Calu3 (cell line): ENCODE data around the gene SPDYE4. TPM values are rescaled to one million over a fixed set of nuclear protein-coding genes. Genes with fewer than 3 reads are reported as not detected.

Experiments
- BruUV-seq: library from RNA; stranded (reverse); fragments of 400-500 nt; replicated peaks from 2 replicates; lab custom pipeline; 2021; lab: Mats Ljungman, UMichigan
- CTCF ChIA-PET: fragments of 300-600 bp; sonication (Branson Sonifier 250); formaldehyde crosslinking; loops from one replicate; lab custom pipeline; 2022; ENCODE audit warnings: antibody characterized with exemption; lab: Charles Lee
- DNase-seq: peaks from one replicate; pipeline ENCODE4 v3.0.0; 2022
- H3K27ac Mint-ChIP-seq: one replicate; pipeline ENCODE4 v1.8.0; 2022; ENCODE audit warnings: mixed read lengths; ENCODE audit not compliant: unreplicated experiment
- H3K27me3 Mint-ChIP-seq: one replicate; pipeline ENCODE4 v1.8.0; 2022; ENCODE audit warnings: mixed read lengths; ENCODE audit not compliant: unreplicated experiment
- H3K36me3 Mint-ChIP-seq: one replicate; pipeline ENCODE4 v1.8.0; 2022; ENCODE audit warnings: mild to moderate bottlenecking, moderate library complexity, mixed read lengths; ENCODE audit not compliant: insufficient read depth, unreplicated experiment
- H3K4me1 Mint-ChIP-seq: one replicate; pipeline ENCODE4 v1.8.0; 2022; ENCODE audit warnings: mild to moderate bottlenecking, low read depth, mixed read lengths; ENCODE audit not compliant: unreplicated experiment
- H3K4me3 Mint-ChIP-seq: one replicate; pipeline ENCODE4 v1.8.0; 2022; ENCODE audit warnings: mild to moderate bottlenecking, low read depth, moderate library complexity, mixed read lengths; ENCODE audit not compliant: unreplicated experiment
- H3K9me3 Mint-ChIP-seq: one replicate; pipeline ENCODE4 v1.8.0; 2022; ENCODE audit warnings: low read depth, mixed read lengths; ENCODE audit not compliant: unreplicated experiment
- CTCF ChIP-seq: fragments of 200-600 bp; IDR thresholded peaks from one replicate; pipeline ENCODE4 v1.8.0; 2022; ENCODE audit warnings: antibody characterized with exemption; ENCODE audit not compliant: unreplicated experiment
- intact Hi-C: fragments of 100-400 bp; cut with micrococcal nuclease; formaldehyde crosslinking; loops from one replicate; pipeline ENCODE4 v1.10.0; 2022; ENCODE audit not compliant: unreplicated experiment
- total RNA-seq: library from RNA; stranded (reverse); gene quantifications from 2 replicates; pipeline ENCODE4 v1.2.3, GENCODE V29; 2022

The SPDYE4 gene
- total RNA-seq, 1 experiment from 2014 or later = not detected

GRCh38 chr17:8753976-8754440 is 4.3 kb downstream of the SPDYE4 start:
- no peak for DNase-seq
- Mint-ChIP-seq H3K36me3 (no peaks in the 10 kb centered on the region), H3K27ac (no peak overlapping the region), H3K4me1 (no peaks in the 10 kb centered on the region), H3K4me3 (no peak overlapping the region), H3K9me3 (no peaks in the 10 kb centered on the region), H3K27me3 (peaks cover 82% of the 10 kb centered on the region)
- intact Hi-C loops = loop anchor here (2.0 kb wide), 1 partner anchor 141 kb away; no protein-coding TSS in a partner anchor
- no peak for TF ChIP-seq CTCF
- no TSS peak for BruUV-seq
- CTCF ChIA-PET = no interaction called here

GRCh38 chr17:8753136-8753975 is 5.0 kb downstream of the SPDYE4 start:
- intact Hi-C loops = no loop called here
- DNase-seq = no peak
- H3K4me3 Mint-ChIP-seq = no peak overlapping the region
- no peak for TF ChIP-seq CTCF
- H3K27me3 Mint-ChIP-seq = peaks cover 76% of the 10 kb centered on the region
- H3K4me1 Mint-ChIP-seq = no peaks in the 10 kb centered on the region
- no peaks in the 10 kb centered on the region for H3K36me3 Mint-ChIP-seq
- H3K9me3 Mint-ChIP-seq = no peaks in the 10 kb centered on the region
- H3K27ac Mint-ChIP-seq = no peak overlapping the region
- CTCF ChIA-PET = interaction anchor here (0.6 kb wide), 1 partner anchor 18 kb away, joined by 4 read pairs; no protein-coding TSS in a partner anchor
- no TSS peak for BruUV-seq

- H3K27me3 Mint-ChIP-seq = peaks cover 61% of the 10 kb centered on the region
- no peak overlapping the region for H3K27ac Mint-ChIP-seq
- H3K4me3 Mint-ChIP-seq = no peak overlapping the region
- H3K36me3 Mint-ChIP-seq = no peaks in the 10 kb centered on the region
- intact Hi-C loops = loop anchor here (5.0 kb wide), 1 partner anchor 367 kb away; the partner anchor contains the start of gene RPL26
- BruUV-seq = no TSS peak
- TF ChIP-seq CTCF = no peak
- CTCF ChIA-PET = no interaction called here
- H3K9me3 Mint-ChIP-seq = no peaks in the 10 kb centered on the region
- DNase-seq = no peak
- no peaks in the 10 kb centered on the region for H3K4me1 Mint-ChIP-seq
Observed at GRCh38 chr17:8749616-8750015, 8.7 kb downstream of the SPDYE4 start.

GRCh38 chr17:8747742-8748141 is 10.6 kb downstream of the SPDYE4 start:
- intact Hi-C loops = loop anchor here (2.0 to 5.0 kb wide), 2 partner anchors 175 to 365 kb away; partner anchors contain the start of gene RPL26
- Mint-ChIP-seq H3K4me3 (no peak overlapping the region), H3K9me3 (no peaks in the 10 kb centered on the region), H3K27me3 (peaks cover 58% of the 10 kb centered on the region), H3K36me3 (no peaks in the 10 kb centered on the region), H3K4me1 (no peaks in the 10 kb centered on the region), H3K27ac (no peak overlapping the region)
- CTCF ChIA-PET = no interaction called here
- no peak for DNase-seq
- TF ChIP-seq CTCF = no peak
- no TSS peak for BruUV-seq
